Islet precursor cell (in vitro differentiated cells): ENCODE results near the gene PPP2R5B.

Experiments used
- DNase-seq: peaks from one replicate; pipeline ENCODE4 v3.0.0-alpha.2; 2018

Gene PPP2R5B

GRCh38 chr11:64923944-64924909 is at the start of gene PPP2R5B:
Gene PPP2R5B (plus strand): TSS chr11:64924689. CDS start chr11:64925735, 1,046 bp downstream.
- peak; percentile 97 for DNase-seq

GRCh38 chr11:64875369-64876228 is 48.9 kb upstream of the PPP2R5B start:
- no peak for DNase-seq

- DNase-seq = no peak
Observed at GRCh38 chr11:64876229-64876750, 48.2 kb upstream of the PPP2R5B start.

GRCh38 chr11:64876835-64877341 is 47.6 kb upstream of the PPP2R5B start:
- DNase-seq = peak; percentile 95

GRCh38 chr11:64877390-64878222 is 46.9 kb upstream of the PPP2R5B start:
- DNase-seq = no peak

- no peak for DNase-seq
Observed at GRCh38 chr11:64878223-64878493, 46.3 kb upstream of the PPP2R5B start.

GRCh38 chr11:64878494-64879243 is 45.8 kb upstream of the PPP2R5B start, which contains the start of gene EHD1:
Gene EHD1 (minus strand): TSS chr11:64878621. CDS start chr11:64878464, 157 bp downstream.
- DNase-seq = peak; percentile 99

- DNase-seq = no peak
Observed at GRCh38 chr11:64879244-64879900, 45.1 kb upstream of the PPP2R5B start.

- DNase-seq = no peak
Observed at GRCh38 chr11:64880240-64881001, 44.1 kb upstream of the PPP2R5B start.

GRCh38 chr11:64881476-64881875 is 43.0 kb upstream of the PPP2R5B start:
- no peak for DNase-seq

- no peak for DNase-seq
Observed at GRCh38 chr11:64882243-64882642, 42.2 kb upstream of the PPP2R5B start.

GRCh38 chr11:64883575-64883974 is 40.9 kb upstream of the PPP2R5B start:
- DNase-seq = no peak

GRCh38 chr11:64884019-64884418 is 40.5 kb upstream of the PPP2R5B start:
- no peak for DNase-seq

- no peak for DNase-seq
Observed at GRCh38 chr11:64885367-64886286, 38.9 kb upstream of the PPP2R5B start.

GRCh38 chr11:64887234-64887756 is 37.2 kb upstream of the PPP2R5B start:
- DNase-seq = no peak

GRCh38 chr11:64887757-64888405 is 36.6 kb upstream of the PPP2R5B start:
- DNase-seq = peak; percentile 87

- no peak for DNase-seq
Observed at GRCh38 chr11:64888406-64888728, 36.1 kb upstream of the PPP2R5B start.
